Adrenal gland (tissue), 12 donors: ENCODE results near the gene MRPL54. TPM values are rescaled to one million over a fixed set of nuclear protein-coding genes. Genes with fewer than 3 reads are reported as not detected.

Experiments
- DNase-seq, 7 donors: peaks; one replicate each; pipeline ENCODE4 v3.0.0-alpha.2; 2019 to 2020
- H3K27ac ChIP-seq, 5 donors: fragments of 200-600 bp; sonication (generic) in 4 of 5; 1 replicate in 3 of 5; 2 replicates in 2 of 5; pipeline versions ENCODE4 v1.5.1 to v1.8.0; 2016 to 2020; ENCODE audit warnings: mild to moderate bottlenecking in 1 of 5
- H3K27me3 ChIP-seq: fragments of 200-600 bp; 2 replicates; pipeline ENCODE4 v1.8.0; 2021
- H3K36me3 ChIP-seq, 2 donors: fragments of 200-600 bp; replicated peaks in 1 of 2; 1 replicate in 1 of 2; 2 replicates in 1 of 2; pipeline versions ENCODE4 v1.5.1 to v1.8.0; 2018 to 2022
- H3K4me1 ChIP-seq, 2 donors: fragments of 200-600 bp; replicated peaks in 1 of 2; 1 replicate in 1 of 2; 2 replicates in 1 of 2; pipeline versions ENCODE4 v1.5.1 to v1.8.0; 2018 to 2021
- H3K4me3 ChIP-seq, 4 donors: fragments of 200-600 bp; sonication (generic) in 3 of 4; one replicate each; pipeline ENCODE4 v1.5.1; 2016 to 2018
- H3K9me3 ChIP-seq, 3 donors: fragments of 200-600 bp; sonication (generic) in 1 of 3; replicated peaks in 1 of 3; 1 replicate in 2 of 3; 2 replicates in 1 of 3; pipeline versions ENCODE4 v1.5.1 to v1.8.0; 2016 to 2021
- CTCF ChIP-seq, 6 experiments: fragments of 450-650 bp in 4 of 6; fragments of 200-600 bp in 2 of 6; sonication (generic) in 1 of 6; IDR thresholded peaks; 1 replicate in 5 of 6; 2 replicates in 1 of 6; pipeline versions ENCODE4 v1.5.1 to v1.8.0; 2016 to 2021; ENCODE audit warnings: antibody characterized with exemption in 6 of 6, mild to moderate bottlenecking in 2 of 6, moderate library complexity in 1 of 6
- POLR2A ChIP-seq, 2 donors: fragments of 450-650 bp; IDR thresholded peaks; one replicate each; pipeline ENCODE4 v1.6.1; 2017; ENCODE audit warnings: antibody characterized with exemption in 2 of 2, mild to moderate bottlenecking in 2 of 2, moderate library complexity in 1 of 2
- WGBS, 4 donors: extraction: QIAGEN DNeasy Blood & Tissue Kit in 2 of 4; methylation state at CpG; one replicate each; pipeline versions ENCODE4 v1.1.5 to v1.1.7; 2013 to 2017; 5-methylcytosine and 5-hydroxymethylcytosine counted together
- intact Hi-C, 2 donors: fragments of 100-400 bp; cut with DNase I; formaldehyde crosslinking; loops; one replicate each; pipeline versions ENCODE4 v1.14.1 to v1.15.0; 2022 to 2023
- polyA plus RNA-seq, 3 donors: library from polyadenylated mRNA; stranded (reverse); fragments of 200-250 nt in 2 of 3; fragments of 350-450 nt in 1 of 3; fragmentation: Illumina TruSeq in 1 of 3; extraction: RNeasy Lipid Tissue Mini Kit (QIAGEN cat#74804) in 1 of 3; gene quantifications; one replicate each; pipeline ENCODE4 v1.2.3, GENCODE V29; 2013 to 2014
- total RNA-seq, 9 donors: library from RNA; depleted of rRNA in 4 of 9; stranded (reverse); fragments of >200 nt in 4 of 9; fragments of 120-200 nt in 1 of 9; fragmentation: NEBNext Ultra II Directional in 1 of 9; extraction: Animal tissue kit (Norgen Biotek cat#: 25700) in 1 of 9; gene quantifications; one replicate each; pipeline versions ENCODE4 v1.1.0 to v1.2.4, GENCODE V29; 2013 to 2023
- donor health status: healthy with polysubstance abuse.
- donor health status: Bipolar disorder and iron deficiency.
- donor health status: DM: yes; HTN: yes; CAD: no.
- donor health status: DM: no; HTN: no; CAD: no.
- donor health status: DM: no; HTN: no; CAD: no.
- donor health status: DM: yes; HTN: yes; CAD: no.

The MRPL54 gene
- total and polyA plus RNA-seq, 12 donors, result 60.2 to 229 (median 107) TPM

GRCh38 chr19:3792114-3792513, 29.6 kb downstream of the MRPL54 start:
- Histone ChIP-seq H3K36me3 (no peaks in the 10 kb centered on the region), H3K9me3 (no peaks in the 10 kb centered on the region), H3K27me3 (no peaks in the 10 kb centered on the region), H3K4me1 (no peaks in the 10 kb centered on the region), H3K4me3 (no peak overlapping the region), H3K27ac (no peak overlapping the region)
- WGBS, 4 donors, result 66 to 79% (median 71%) methylated on average over 3 of the region's 3 CpGs
- no peak for DNase-seq
- intact Hi-C loops, result no loop called here
- TF ChIP-seq CTCF (IDR thresholded peaks at IDR 0.05), result no peak
- no peak for TF ChIP-seq POLR2A (IDR thresholded peaks at IDR 0.05)

GRCh38 chr19:3793799-3794198, 31.3 kb downstream of the MRPL54 start:
- no peaks in the 10 kb centered on the region for H3K9me3 ChIP-seq
- H3K27me3 ChIP-seq, result no peaks in the 10 kb centered on the region
- no peaks in the 10 kb centered on the region for H3K4me1 ChIP-seq
- 87 to 92% (median 90%) methylated on average over 3 of the region's 3 CpGs for WGBS, 4 donors
- DNase-seq, result no peak
- H3K27ac ChIP-seq, result no peak overlapping the region
- TF ChIP-seq CTCF (IDR thresholded peaks at IDR 0.05), result no peak
- TF ChIP-seq POLR2A (IDR thresholded peaks at IDR 0.05), result no peak
- intact Hi-C loops, result no loop called here
- H3K4me3 ChIP-seq, result no peak overlapping the region
- no peaks in the 10 kb centered on the region for H3K36me3 ChIP-seq

- H3K27me3 ChIP-seq, result peaks cover 8% of the 10 kb centered on the region
- TF ChIP-seq POLR2A (IDR thresholded peaks at IDR 0.05) (no peak), CTCF (IDR thresholded peaks at IDR 0.05) (no peak)
- WGBS, 4 donors, result 90 to 98% (median 95%) methylated on average over 2 of the region's 2 CpGs
- intact Hi-C loops, result no loop called here
- DNase-seq, result no peak
- no peaks in the 10 kb centered on the region for H3K4me1 ChIP-seq
- no peaks in the 10 kb centered on the region for H3K9me3 ChIP-seq
- H3K4me3 ChIP-seq, result no peak overlapping the region
- H3K27ac ChIP-seq, result no peak overlapping the region
- H3K36me3 ChIP-seq, result no peaks in the 10 kb centered on the region
Observed at GRCh38 chr19:3796358-3796757, 33.9 kb downstream of the MRPL54 start.

- 49 to 66% (median 54%) methylated on average over 6 of the region's 6 CpGs for WGBS, 4 donors
- no peak overlapping the region for H3K27ac ChIP-seq
- H3K9me3 ChIP-seq, result no peaks in the 10 kb centered on the region
- H3K27me3 ChIP-seq, result peaks cover 19% of the 10 kb centered on the region
- no peak overlapping the region for H3K4me3 ChIP-seq
- H3K4me1 ChIP-seq, result peaks cover 0 to 4% of the 10 kb centered on the region in 2 donors
- DNase-seq, result no peak
- intact Hi-C loops, result no loop called here
- TF ChIP-seq POLR2A (IDR thresholded peaks at IDR 0.05) (no peak), CTCF (IDR thresholded peaks at IDR 0.05) (no peak)
- H3K36me3 ChIP-seq, result no peaks in the 10 kb centered on the region
Observed at GRCh38 chr19:3798137-3798536, 35.7 kb downstream of the MRPL54 start.
